GM23338 (cell line): ENCODE measurements around the gene ENTR1. TPM values are rescaled to one million over a fixed set of nuclear protein-coding genes. Genes with fewer than 3 reads are reported as not detected.

Source experiments
- ATAC-seq: fragments of 200-7000 bp; cut with Tn5 transposase; 3 replicates; pipeline ENCODE4 v1.9.1; 2020
- DNase-seq: peaks from one replicate; pipeline ENCODE4 v3.0.0-alpha.2; 2015; ENCODE audit warnings: low spot score
- H2AFZ ChIP-seq: fragments of 200-600 bp; sonication (generic); 2 replicates; pipeline ENCODE4 v1.8.0; 2016; ENCODE audit warnings: antibody characterized with exemption, mild to moderate bottlenecking, moderate library complexity
- H3F3A ChIP-seq: fragments of 200-600 bp; sonication (generic); replicated peaks from 2 replicates; pipeline ENCODE4 v1.8.0; 2017; ENCODE audit warnings: antibody characterized with exemption, mixed run types, low read depth
- H3K27ac ChIP-seq: fragments of 200-600 bp; sonication (generic); 2 replicates; pipeline ENCODE4 v1.6.1; 2016; ENCODE audit warnings: low read depth
- H3K27me3 ChIP-seq: fragments of 200-600 bp; sonication (generic); 2 replicates; pipeline ENCODE4 v1.8.0; 2016; ENCODE audit warnings: mild to moderate bottlenecking, mixed run types, moderate library complexity; ENCODE audit not compliant: insufficient read depth
- H3K36me3 ChIP-seq: fragments of 200-600 bp; sonication (generic); 2 replicates; pipeline ENCODE4 v1.8.0; 2016; ENCODE audit warnings: mild to moderate bottlenecking; ENCODE audit not compliant: insufficient read depth
- H3K4me1 ChIP-seq: fragments of 200-600 bp; sonication (generic); 2 replicates; pipeline ENCODE4 v1.8.0; 2016; ENCODE audit warnings: mild to moderate bottlenecking, moderate library complexity; ENCODE audit not compliant: insufficient read depth
- H3K4me2 ChIP-seq: fragments of 200-600 bp; sonication (generic); 2 replicates; pipeline ENCODE4 v1.7.1; 2017; ENCODE audit warnings: mixed run types
- H3K4me3 ChIP-seq: fragments of 200-600 bp; sonication (generic); 2 replicates; pipeline ENCODE4 v1.6.1; 2016; ENCODE audit warnings: mixed run types
- H3K79me2 ChIP-seq: fragments of 200-600 bp; sonication (generic); replicated peaks from 2 replicates; pipeline ENCODE4 v1.8.0; 2017; ENCODE audit warnings: mild to moderate bottlenecking; ENCODE audit not compliant: insufficient read depth
- H3K9me2 ChIP-seq: fragments of 200-600 bp; sonication (generic); 2 replicates; pipeline ENCODE4 v1.8.0; 2017; ENCODE audit not compliant: insufficient read depth
- H4K20me1 ChIP-seq: fragments of 200-600 bp; sonication (generic); replicated peaks from 2 replicates; pipeline ENCODE4 v1.8.0; 2017; ENCODE audit warnings: mild to moderate bottlenecking; ENCODE audit not compliant: insufficient read depth
- H3K27ac Mint-ChIP-seq: 2 replicates; pipeline ENCODE4 v1.8.0; 2020; ENCODE audit warnings: inconsistent platforms, mild to moderate bottlenecking, moderate library complexity, mixed read lengths
- H3K27me3 Mint-ChIP-seq: 3 replicates; pipeline ENCODE4 v1.8.0; 2022; ENCODE audit warnings: low read depth, mild to moderate bottlenecking, moderate library complexity, mixed read lengths, inconsistent platforms; ENCODE audit not compliant: insufficient read depth, poor library complexity
- H3K36me3 Mint-ChIP-seq: 3 replicates; pipeline ENCODE4 v1.8.0; 2021; ENCODE audit warnings: low read depth, mild to moderate bottlenecking, inconsistent platforms, moderate library complexity, mixed read lengths
- H3K4me1 Mint-ChIP-seq: 3 replicates; pipeline ENCODE4 v1.8.0; 2020; ENCODE audit warnings: mild to moderate bottlenecking, inconsistent platforms, mixed read lengths
- H3K4me3 Mint-ChIP-seq: 3 replicates; pipeline ENCODE4 v1.8.0; 2021; ENCODE audit warnings: moderate library complexity, mild to moderate bottlenecking, inconsistent platforms, mixed read lengths
- H3K9me3 Mint-ChIP-seq: 3 replicates; pipeline ENCODE4 v1.8.0; 2020; ENCODE audit warnings: moderate library complexity, mild to moderate bottlenecking, inconsistent platforms, mixed read lengths
- EZH2phosphoT487 ChIP-seq: fragments of 200-600 bp; sonication (generic); IDR thresholded peaks from one replicate; pipeline ENCODE4 v1.8.1; 2018; ENCODE audit warnings: antibody characterized with exemption; ENCODE audit not compliant: unreplicated experiment
- JUNB ChIP-seq: IDR thresholded peaks from one replicate; pipeline ENCODE4 v1.6.1; 2016; ENCODE audit warnings: antibody characterized with exemption; ENCODE audit not compliant: unreplicated experiment
- STAT1 ChIP-seq: IDR thresholded peaks from one replicate; pipeline ENCODE4 v1.6.1; 2016; ENCODE audit warnings: antibody characterized with exemption; ENCODE audit not compliant: unreplicated experiment
- polyA plus RNA-seq: library from polyadenylated mRNA; unstranded; fragments of >200 nt; fragmentation: Nextera tagmentation; extraction: Ambion mirVana; gene quantifications from 2 replicates; pipeline ENCODE4 v1.2.1, GENCODE V29; 2016
- total RNA-seq: library from RNA; depleted of rRNA; stranded (reverse); fragments of >200 nt; shearing (Covaris generic); gene quantifications from 2 replicates; pipeline ENCODE4 v1.2.3, GENCODE V29; 2014
- TF ChIP-seq, protein P1 (sequence below): IDR thresholded peaks from one replicate; pipeline ENCODE4 v1.6.1; 2018; ENCODE audit warnings: antibody characterized with exemption; ENCODE audit not compliant: unreplicated experiment
- TF ChIP-seq, protein P2 (sequence below), 2 experiments: fragments of 200-600 bp in 1 of 2; sonication (generic) in 1 of 2; conservative IDR thresholded peaks; 2 replicates each; pipeline versions ENCODE4 v1.5.1 to v1.6.1; 2016 to 2017; ENCODE audit warnings: antibody characterized with exemption in 2 of 2, low read depth in 2 of 2, mild to moderate bottlenecking in 2 of 2, moderate library complexity in 1 of 2
- TF ChIP-seq, protein P3 (sequence below): fragments of 250-450 bp; sonication (Bioruptor Pico); IDR thresholded peaks from 2 replicates; pipeline ENCODE4 v1.5.0; 2020; ENCODE audit warnings: mild to moderate bottlenecking, moderate library complexity

The ENTR1 gene
- total and polyA plus RNA-seq, 2 experiments from 2014 or later = 25.6 to 91.9 TPM

DNA sequence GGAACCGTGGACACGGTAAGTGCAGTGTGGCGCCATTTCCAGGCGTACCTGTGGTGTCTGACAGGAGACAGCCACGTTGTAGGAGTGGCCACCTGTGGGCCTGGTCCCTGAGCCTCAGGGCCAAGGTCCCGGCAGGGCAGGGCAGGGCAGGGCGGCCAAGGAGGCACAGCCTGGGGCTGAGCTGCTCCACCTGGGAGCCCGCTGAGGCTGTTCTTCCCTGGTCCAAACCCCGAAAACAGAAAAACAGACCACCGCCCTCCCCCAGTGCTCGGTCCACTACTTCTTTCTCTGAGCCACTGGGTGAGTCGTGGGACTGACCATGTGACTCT, 8.6 kb upstream of the ENTR1 start:
- Mint-ChIP-seq H3K9me3 (no peaks in the 10 kb centered on the region), H3K36me3 (peaks cover 75% of the 10 kb centered on the region), H3K27ac (no peak overlapping the region), H3K4me3 (no peak overlapping the region; the same call in 2 of the 3 replicates), H3K27me3 (peaks cover under 1% of the 10 kb centered on the region), H3K4me1 (no peaks in the 10 kb centered on the region)
- H4K20me1 ChIP-seq = peaks cover 4% of the 10 kb centered on the region
- H3K79me2 ChIP-seq = peaks cover 8% of the 10 kb centered on the region
- ATAC-seq = no peak
- no peaks in the 10 kb centered on the region for H3K9me2 ChIP-seq
- no peak for DNase-seq
- H3F3A ChIP-seq = 0 out of 2 replicates have a peak, but pooled peaks cover 7% of the 10 kb centered on the region
- H3K36me3 ChIP-seq = peaks cover 12% of the 10 kb centered on the region; the same call in 1 of the 2 replicates
- no peak overlapping the region for H2AFZ ChIP-seq
- no peaks in the 10 kb centered on the region for H3K27me3 ChIP-seq
- no peaks in the 10 kb centered on the region for H3K4me1 ChIP-seq
- no peak overlapping the region for H3K4me2 ChIP-seq
- no peak for TF ChIP-seq JUNB
- H3K4me3 ChIP-seq = no peak overlapping the region
- H3K27ac ChIP-seq = no peak overlapping the region

DNA sequence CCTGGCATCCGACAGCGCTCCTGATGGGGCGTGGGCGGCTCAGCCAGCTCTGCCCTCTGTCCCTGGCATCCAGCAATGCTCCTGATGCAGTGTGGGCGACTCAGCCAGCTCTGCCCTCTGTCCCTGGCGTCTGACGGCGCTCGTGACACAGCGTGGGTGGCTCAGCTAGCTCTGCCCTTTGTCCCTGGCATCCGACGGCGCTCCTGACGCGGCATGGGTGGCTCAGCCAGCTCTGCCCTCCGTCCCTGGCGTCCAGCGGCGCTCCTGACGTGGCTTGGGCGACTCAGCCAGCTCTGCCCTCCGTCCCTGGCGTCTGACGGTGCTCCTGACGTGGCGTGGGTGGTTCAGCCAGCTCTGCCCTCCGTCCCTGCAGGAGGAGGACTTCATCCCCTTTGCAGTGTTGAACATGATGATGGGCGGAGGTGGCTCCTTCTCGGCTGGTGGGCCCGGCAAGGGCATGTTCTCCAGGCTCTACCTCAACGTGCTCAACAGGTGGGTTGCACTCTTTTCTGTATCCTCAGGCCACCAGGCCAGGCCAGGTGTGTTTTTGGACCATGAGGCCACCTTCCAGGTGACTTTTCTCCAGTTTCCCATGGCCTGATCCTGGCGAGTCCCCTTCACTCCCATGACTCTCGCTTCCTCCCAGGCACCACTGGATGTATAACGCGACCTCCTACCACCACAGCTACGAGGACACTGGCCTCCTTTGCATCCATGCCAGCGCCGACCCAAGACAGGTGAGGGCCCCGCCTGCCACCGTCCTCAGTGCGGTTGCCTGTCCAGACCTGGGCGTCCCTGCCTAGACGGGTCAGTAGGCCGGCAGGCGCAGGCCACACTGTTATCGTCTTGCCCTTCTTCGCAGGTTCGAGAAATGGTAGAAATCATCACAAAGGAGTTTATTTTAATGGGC, 8.0 kb upstream of the ENTR1 start:
- peaks cover 75% of the 10 kb centered on the region for H3K36me3 Mint-ChIP-seq
- H3K4me1 Mint-ChIP-seq = no peaks in the 10 kb centered on the region; the same call in 2 of the 3 replicates
- peaks cover 15% of the 10 kb centered on the region for H3K79me2 ChIP-seq
- peaks cover 16% of the 10 kb centered on the region for H3K36me3 ChIP-seq
- no peaks in the 10 kb centered on the region for H3K4me1 ChIP-seq
- H3K27me3 Mint-ChIP-seq = peaks cover 4% of the 10 kb centered on the region
- TF ChIP-seq, protein P1, sequence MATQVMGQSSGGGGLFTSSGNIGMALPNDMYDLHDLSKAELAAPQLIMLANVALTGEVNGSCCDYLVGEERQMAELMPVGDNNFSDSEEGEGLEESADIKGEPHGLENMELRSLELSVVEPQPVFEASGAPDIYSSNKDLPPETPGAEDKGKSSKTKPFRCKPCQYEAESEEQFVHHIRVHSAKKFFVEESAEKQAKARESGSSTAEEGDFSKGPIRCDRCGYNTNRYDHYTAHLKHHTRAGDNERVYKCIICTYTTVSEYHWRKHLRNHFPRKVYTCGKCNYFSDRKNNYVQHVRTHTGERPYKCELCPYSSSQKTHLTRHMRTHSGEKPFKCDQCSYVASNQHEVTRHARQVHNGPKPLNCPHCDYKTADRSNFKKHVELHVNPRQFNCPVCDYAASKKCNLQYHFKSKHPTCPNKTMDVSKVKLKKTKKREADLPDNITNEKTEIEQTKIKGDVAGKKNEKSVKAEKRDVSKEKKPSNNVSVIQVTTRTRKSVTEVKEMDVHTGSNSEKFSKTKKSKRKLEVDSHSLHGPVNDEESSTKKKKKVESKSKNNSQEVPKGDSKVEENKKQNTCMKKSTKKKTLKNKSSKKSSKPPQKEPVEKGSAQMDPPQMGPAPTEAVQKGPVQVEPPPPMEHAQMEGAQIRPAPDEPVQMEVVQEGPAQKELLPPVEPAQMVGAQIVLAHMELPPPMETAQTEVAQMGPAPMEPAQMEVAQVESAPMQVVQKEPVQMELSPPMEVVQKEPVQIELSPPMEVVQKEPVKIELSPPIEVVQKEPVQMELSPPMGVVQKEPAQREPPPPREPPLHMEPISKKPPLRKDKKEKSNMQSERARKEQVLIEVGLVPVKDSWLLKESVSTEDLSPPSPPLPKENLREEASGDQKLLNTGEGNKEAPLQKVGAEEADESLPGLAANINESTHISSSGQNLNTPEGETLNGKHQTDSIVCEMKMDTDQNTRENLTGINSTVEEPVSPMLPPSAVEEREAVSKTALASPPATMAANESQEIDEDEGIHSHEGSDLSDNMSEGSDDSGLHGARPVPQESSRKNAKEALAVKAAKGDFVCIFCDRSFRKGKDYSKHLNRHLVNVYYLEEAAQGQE = no peak
- TF ChIP-seq, protein P2, sequence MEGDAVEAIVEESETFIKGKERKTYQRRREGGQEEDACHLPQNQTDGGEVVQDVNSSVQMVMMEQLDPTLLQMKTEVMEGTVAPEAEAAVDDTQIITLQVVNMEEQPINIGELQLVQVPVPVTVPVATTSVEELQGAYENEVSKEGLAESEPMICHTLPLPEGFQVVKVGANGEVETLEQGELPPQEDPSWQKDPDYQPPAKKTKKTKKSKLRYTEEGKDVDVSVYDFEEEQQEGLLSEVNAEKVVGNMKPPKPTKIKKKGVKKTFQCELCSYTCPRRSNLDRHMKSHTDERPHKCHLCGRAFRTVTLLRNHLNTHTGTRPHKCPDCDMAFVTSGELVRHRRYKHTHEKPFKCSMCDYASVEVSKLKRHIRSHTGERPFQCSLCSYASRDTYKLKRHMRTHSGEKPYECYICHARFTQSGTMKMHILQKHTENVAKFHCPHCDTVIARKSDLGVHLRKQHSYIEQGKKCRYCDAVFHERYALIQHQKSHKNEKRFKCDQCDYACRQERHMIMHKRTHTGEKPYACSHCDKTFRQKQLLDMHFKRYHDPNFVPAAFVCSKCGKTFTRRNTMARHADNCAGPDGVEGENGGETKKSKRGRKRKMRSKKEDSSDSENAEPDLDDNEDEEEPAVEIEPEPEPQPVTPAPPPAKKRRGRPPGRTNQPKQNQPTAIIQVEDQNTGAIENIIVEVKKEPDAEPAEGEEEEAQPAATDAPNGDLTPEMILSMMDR (conservative IDR thresholded peaks at IDR 0.05; ENCODE audit: low read depth in 2 of 2) = no peak
- TF ChIP-seq STAT1 (no peak), EZH2phosphoT487 (no peak), JUNB (no peak)
- TF ChIP-seq, protein P3, sequence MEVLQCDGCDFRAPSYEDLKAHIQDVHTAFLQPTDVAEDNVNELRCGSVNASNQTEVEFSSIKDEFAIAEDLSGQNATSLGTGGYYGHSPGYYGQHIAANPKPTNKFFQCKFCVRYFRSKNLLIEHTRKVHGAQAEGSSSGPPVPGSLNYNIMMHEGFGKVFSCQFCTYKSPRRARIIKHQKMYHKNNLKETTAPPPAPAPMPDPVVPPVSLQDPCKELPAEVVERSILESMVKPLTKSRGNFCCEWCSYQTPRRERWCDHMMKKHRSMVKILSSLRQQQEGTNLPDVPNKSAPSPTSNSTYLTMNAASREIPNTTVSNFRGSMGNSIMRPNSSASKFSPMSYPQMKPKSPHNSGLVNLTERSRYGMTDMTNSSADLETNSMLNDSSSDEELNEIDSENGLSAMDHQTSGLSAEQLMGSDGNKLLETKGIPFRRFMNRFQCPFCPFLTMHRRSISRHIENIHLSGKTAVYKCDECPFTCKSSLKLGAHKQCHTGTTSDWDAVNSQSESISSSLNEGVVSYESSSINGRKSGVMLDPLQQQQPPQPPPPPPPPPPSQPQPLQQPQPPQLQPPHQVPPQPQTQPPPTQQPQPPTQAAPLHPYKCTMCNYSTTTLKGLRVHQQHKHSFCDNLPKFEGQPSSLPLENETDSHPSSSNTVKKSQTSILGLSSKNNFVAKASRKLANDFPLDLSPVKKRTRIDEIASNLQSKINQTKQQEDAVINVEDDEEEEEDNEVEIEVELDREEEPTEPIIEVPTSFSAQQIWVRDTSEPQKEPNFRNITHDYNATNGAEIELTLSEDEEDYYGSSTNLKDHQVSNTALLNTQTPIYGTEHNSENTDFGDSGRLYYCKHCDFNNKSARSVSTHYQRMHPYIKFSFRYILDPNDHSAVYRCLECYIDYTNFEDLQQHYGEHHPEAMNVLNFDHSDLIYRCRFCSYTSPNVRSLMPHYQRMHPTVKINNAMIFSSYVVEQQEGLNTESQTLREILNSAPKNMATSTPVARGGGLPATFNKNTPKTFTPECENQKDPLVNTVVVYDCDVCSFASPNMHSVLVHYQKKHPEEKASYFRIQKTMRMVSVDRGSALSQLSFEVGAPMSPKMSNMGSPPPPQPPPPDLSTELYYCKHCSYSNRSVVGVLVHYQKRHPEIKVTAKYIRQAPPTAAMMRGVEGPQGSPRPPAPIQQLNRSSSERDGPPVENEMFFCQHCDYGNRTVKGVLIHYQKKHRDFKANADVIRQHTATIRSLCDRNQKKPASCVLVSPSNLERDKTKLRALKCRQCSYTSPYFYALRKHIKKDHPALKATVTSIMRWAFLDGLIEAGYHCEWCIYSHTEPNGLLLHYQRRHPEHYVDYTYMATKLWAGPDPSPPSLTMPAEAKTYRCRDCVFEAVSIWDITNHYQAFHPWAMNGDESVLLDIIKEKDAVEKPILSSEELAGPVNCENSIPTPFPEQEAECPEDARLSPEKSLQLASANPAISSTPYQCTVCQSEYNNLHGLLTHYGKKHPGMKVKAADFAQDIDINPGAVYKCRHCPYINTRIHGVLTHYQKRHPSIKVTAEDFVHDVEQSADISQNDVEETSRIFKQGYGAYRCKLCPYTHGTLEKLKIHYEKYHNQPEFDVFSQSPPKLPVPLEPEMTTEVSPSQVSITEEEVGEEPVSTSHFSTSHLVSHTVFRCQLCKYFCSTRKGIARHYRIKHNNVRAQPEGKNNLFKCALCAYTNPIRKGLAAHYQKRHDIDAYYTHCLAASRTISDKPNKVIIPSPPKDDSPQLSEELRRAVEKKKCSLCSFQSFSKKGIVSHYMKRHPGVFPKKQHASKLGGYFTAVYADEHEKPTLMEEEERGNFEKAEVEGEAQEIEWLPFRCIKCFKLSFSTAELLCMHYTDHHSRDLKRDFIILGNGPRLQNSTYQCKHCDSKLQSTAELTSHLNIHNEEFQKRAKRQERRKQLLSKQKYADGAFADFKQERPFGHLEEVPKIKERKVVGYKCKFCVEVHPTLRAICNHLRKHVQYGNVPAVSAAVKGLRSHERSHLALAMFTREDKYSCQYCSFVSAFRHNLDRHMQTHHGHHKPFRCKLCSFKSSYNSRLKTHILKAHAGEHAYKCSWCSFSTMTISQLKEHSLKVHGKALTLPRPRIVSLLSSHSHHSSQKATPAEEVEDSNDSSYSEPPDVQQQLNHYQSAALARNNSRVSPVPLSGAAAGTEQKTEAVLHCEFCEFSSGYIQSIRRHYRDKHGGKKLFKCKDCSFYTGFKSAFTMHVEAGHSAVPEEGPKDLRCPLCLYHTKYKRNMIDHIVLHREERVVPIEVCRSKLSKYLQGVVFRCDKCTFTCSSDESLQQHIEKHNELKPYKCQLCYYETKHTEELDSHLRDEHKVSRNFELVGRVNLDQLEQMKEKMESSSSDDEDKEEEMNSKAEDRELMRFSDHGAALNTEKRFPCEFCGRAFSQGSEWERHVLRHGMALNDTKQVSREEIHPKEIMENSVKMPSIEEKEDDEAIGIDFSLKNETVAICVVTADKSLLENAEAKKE = no peak
- ATAC-seq (no peak), DNase-seq (no peak)
- no peaks in the 10 kb centered on the region for H3K9me3 Mint-ChIP-seq
- H3K27ac ChIP-seq = no peak overlapping the region
- H3K4me3 ChIP-seq = no peak overlapping the region
- H3F3A ChIP-seq = 0 out of 2 replicates have a peak, but pooled peaks cover 7% of the 10 kb centered on the region
- H2AFZ ChIP-seq = no peak overlapping the region
- H3K9me2 ChIP-seq = no peaks in the 10 kb centered on the region
- H4K20me1 ChIP-seq = peaks cover 4% of the 10 kb centered on the region
- no peak overlapping the region for H3K4me2 ChIP-seq
- no peaks in the 10 kb centered on the region for H3K27me3 ChIP-seq
- no peak overlapping the region for H3K27ac Mint-ChIP-seq
- H3K4me3 Mint-ChIP-seq = no peak overlapping the region; the same call in 2 of the 3 replicates
